Natural killer cell treated with Interleukin-12 subunit alpha and Interleukin-12 subunit beta and Interleukin-15 and Interleukin-18, amount 100 ng/mL, for 72 hours (primary cell): ENCODE measurements around the gene PCDHB6. TPM values are rescaled to one million over a fixed set of nuclear protein-coding genes. Genes with fewer than 3 reads are reported as not detected.
"Not testable (repeated sequence)": the region's sequence is repeated elsewhere in the genome, so short reads cannot be mapped to it uniquely, and the experiment has no call there.

Experiments
- ATAC-seq, 2 donors: fragments of 150-1000 bp; cut with Tn5 transposase in 1 of 2; sonication (Bioruptor Pico), chemical (Tn5 transposase) in 1 of 2; 2 replicates each; pipeline ENCODE4 v1.10.0; 2021
- DNase-seq: peaks from one replicate; pipeline ENCODE4 v3.0.0; 2022; ENCODE audit warnings: low spot score
- H3K27ac Mint-ChIP-seq, 2 donors: 1 replicate in 1 of 2; 2 replicates in 1 of 2; pipeline ENCODE4 v1.8.0; 2022; ENCODE audit warnings: mixed read lengths in 2 of 2, mild to moderate bottlenecking in 1 of 2, moderate library complexity in 1 of 2
- H3K27me3 Mint-ChIP-seq, 2 donors: 1 replicate in 1 of 2; 2 replicates in 1 of 2; pipeline ENCODE4 v1.8.0; 2022; ENCODE audit warnings: mixed read lengths in 2 of 2
- H3K36me3 Mint-ChIP-seq: one replicate; pipeline ENCODE4 v1.8.0; 2022; ENCODE audit warnings: mixed read lengths
- H3K4me1 Mint-ChIP-seq, 2 donors: 1 replicate in 1 of 2; 2 replicates in 1 of 2; pipeline ENCODE4 v1.8.0; 2022; ENCODE audit warnings: low read depth in 2 of 2, mixed read lengths in 2 of 2, mild to moderate bottlenecking in 1 of 2
- H3K4me3 Mint-ChIP-seq: one replicate; pipeline ENCODE4 v1.8.0; 2022; ENCODE audit warnings: mixed read lengths
- H3K9me3 Mint-ChIP-seq: 2 replicates; pipeline ENCODE4 v1.8.0; 2022; ENCODE audit warnings: mixed read lengths
- total RNA-seq, 2 donors: library from RNA; stranded (reverse); gene quantifications; one replicate each; pipeline ENCODE4 v1.2.3, GENCODE V29; 2022

Gene PCDHB6
- total RNA-seq, 2 donors from 2014 or later = not detected

- peaks cover 20% of the 10 kb centered on the region for H3K36me3 Mint-ChIP-seq
- H3K27ac Mint-ChIP-seq, DNase-seq, ATAC-seq, H3K4me1 Mint-ChIP-seq, H3K4me3 Mint-ChIP-seq: not testable (repeated sequence)
- peaks cover 0 to 23% of the 10 kb centered on the region in 2 donors for H3K27me3 Mint-ChIP-seq
- peaks cover 18% of the 10 kb centered on the region for H3K9me3 Mint-ChIP-seq
Measured at GRCh38 chr5:141137346-141137745, 12.5 kb upstream of the PCDHB6 start.

- ATAC-seq = no peak
- Mint-ChIP-seq H3K4me1 (no peaks in the 10 kb centered on the region), H3K9me3 (peaks cover 6% of the 10 kb centered on the region), H3K27me3 (peaks cover 0 to 23% of the 10 kb centered on the region in 2 donors), H3K27ac (no peak overlapping the region), H3K36me3 (peaks cover 10% of the 10 kb centered on the region), H3K4me3 (no peak overlapping the region)
- no peak for DNase-seq
Measured at GRCh38 chr5:141150224-141150992, 551 bp downstream of the PCDHB6 start.

- Mint-ChIP-seq H3K36me3 (peaks cover 10% of the 10 kb centered on the region), H3K4me1 (no peaks in the 10 kb centered on the region), H3K27me3 (peaks cover 0 to 20% of the 10 kb centered on the region in 2 donors), H3K9me3 (peaks cover 4% of the 10 kb centered on the region), H3K27ac (no peak overlapping the region), H3K4me3 (no peak overlapping the region)
- DNase-seq = no peak
- ATAC-seq = no peak
Measured at GRCh38 chr5:141150993-141151325, 1.1 kb downstream of the PCDHB6 start.

GRCh38 chr5:141151632-141152031 is 1.8 kb downstream of the PCDHB6 start:
- not testable (repeated sequence) for ATAC-seq, H3K27ac Mint-ChIP-seq, H3K4me3 Mint-ChIP-seq, H3K4me1 Mint-ChIP-seq, H3K9me3 Mint-ChIP-seq, DNase-seq
- Mint-ChIP-seq H3K27me3 (peaks cover under 1 to 16% of the 10 kb centered on the region in 2 donors), H3K36me3 (peaks cover 13% of the 10 kb centered on the region)

- not testable (repeated sequence) for DNase-seq, H3K4me3 Mint-ChIP-seq, ATAC-seq, H3K9me3 Mint-ChIP-seq, H3K4me1 Mint-ChIP-seq, H3K27ac Mint-ChIP-seq
- Mint-ChIP-seq H3K36me3 (peaks cover 16% of the 10 kb centered on the region), H3K27me3 (peaks cover 2 to 16% of the 10 kb centered on the region in 2 donors)
Measured at GRCh38 chr5:141152096-141152495, 2.2 kb downstream of the PCDHB6 start.

GRCh38 chr5:141155540-141156374 is 5.9 kb downstream of the PCDHB6 start:
- DNase-seq = no peak
- H3K27ac Mint-ChIP-seq = no peak overlapping the region
- H3K36me3 Mint-ChIP-seq = peaks cover 10% of the 10 kb centered on the region
- ATAC-seq = no peak
- H3K4me1 Mint-ChIP-seq = no peaks in the 10 kb centered on the region
- no peak overlapping the region for H3K4me3 Mint-ChIP-seq
- H3K27me3 Mint-ChIP-seq = peaks cover 4% of the 10 kb centered on the region in 2 donors
- H3K9me3 Mint-ChIP-seq = peaks cover 2% of the 10 kb centered on the region

GRCh38 chr5:141157356-141157755 is 7.5 kb downstream of the PCDHB6 start:
- not testable (repeated sequence) for H3K27ac Mint-ChIP-seq, H3K9me3 Mint-ChIP-seq, H3K4me3 Mint-ChIP-seq, DNase-seq, ATAC-seq, H3K27me3 Mint-ChIP-seq, H3K4me1 Mint-ChIP-seq, H3K36me3 Mint-ChIP-seq

- H3K27ac Mint-ChIP-seq, DNase-seq, H3K36me3 Mint-ChIP-seq, H3K9me3 Mint-ChIP-seq, ATAC-seq, H3K4me1 Mint-ChIP-seq, H3K27me3 Mint-ChIP-seq, H3K4me3 Mint-ChIP-seq: not testable (repeated sequence)
Measured at GRCh38 chr5:141157901-141158300, 8.0 kb downstream of the PCDHB6 start.

- peaks cover 8% of the 10 kb centered on the region for H3K9me3 Mint-ChIP-seq
- H3K4me1 Mint-ChIP-seq = no peaks in the 10 kb centered on the region
- H3K4me3 Mint-ChIP-seq = no peak within 1 kb of the TSS
- ATAC-seq (no peak), DNase-seq (no peak)
- H3K27me3 Mint-ChIP-seq = peaks cover 11 to 35% of the 10 kb centered on the region in 2 donors
- H3K27ac Mint-ChIP-seq = no peak within 1 kb of the TSS
- H3K36me3 Mint-ChIP-seq = peaks cover 11% of the 10 kb centered on the region
Measured at GRCh38 chr5:141172381-141173204, 22.7 kb downstream of the PCDHB6 start, which contains the start of gene PCDHB7. Gene PCDHB7 (plus strand): TSS chr5:141172644. CDS start chr5:141172836, 192 bp downstream.

GRCh38 chr5:141174291-141175104 is 24.6 kb downstream of the PCDHB6 start:
- H3K36me3 Mint-ChIP-seq, H3K4me3 Mint-ChIP-seq, DNase-seq, H3K4me1 Mint-ChIP-seq, ATAC-seq, H3K27ac Mint-ChIP-seq, H3K9me3 Mint-ChIP-seq: not testable (repeated sequence)
- peaks cover 6 to 22% of the 10 kb centered on the region in 2 donors for H3K27me3 Mint-ChIP-seq

GRCh38 chr5:141175933-141176332 is 26.1 kb downstream of the PCDHB6 start:
- no peak overlapping the region for H3K27ac Mint-ChIP-seq
- H3K9me3 Mint-ChIP-seq = no peaks in the 10 kb centered on the region
- H3K27me3 Mint-ChIP-seq = peaks cover 6 to 9% of the 10 kb centered on the region in 2 donors
- no peaks in the 10 kb centered on the region for H3K4me1 Mint-ChIP-seq
- no peak overlapping the region for H3K4me3 Mint-ChIP-seq
- no peak for ATAC-seq
- DNase-seq = no peak
- peaks cover 6% of the 10 kb centered on the region for H3K36me3 Mint-ChIP-seq

- ATAC-seq, H3K4me3 Mint-ChIP-seq, DNase-seq, H3K36me3 Mint-ChIP-seq, H3K27ac Mint-ChIP-seq, H3K9me3 Mint-ChIP-seq, H3K4me1 Mint-ChIP-seq: not testable (repeated sequence)
- peaks cover 10 to 11% of the 10 kb centered on the region in 2 donors for H3K27me3 Mint-ChIP-seq
Measured at GRCh38 chr5:141177577-141178191, 27.8 kb downstream of the PCDHB6 start, which contains the start of gene PCDHB8. Gene PCDHB8 (plus strand): TSS chr5:141177790. CDS start chr5:141178035, 245 bp downstream.
